Activated CD4-positive, alpha-beta T cell treated with anti-CD3 and anti-CD28 coated beads, Interleukin-2, Interleukin-6, amounts not matched to agents 100 ng/mL and 50 ng/mL, durations not matched to agents 16 hours and 8 hours (primary cell): ENCODE measurements around the gene HOXA13.

Experiments
- DNase-seq: peaks from one replicate; pipeline ENCODE4 v3.0.0-alpha.2; 2020

Gene HOXA13

GRCh38 chr7:27191833-27192545 is 7.9 kb downstream of the HOXA13 start:
- no peak for DNase-seq

- DNase-seq: no peak
Measured at GRCh38 chr7:27191161-27191731, 8.6 kb downstream of the HOXA13 start.

DNA sequence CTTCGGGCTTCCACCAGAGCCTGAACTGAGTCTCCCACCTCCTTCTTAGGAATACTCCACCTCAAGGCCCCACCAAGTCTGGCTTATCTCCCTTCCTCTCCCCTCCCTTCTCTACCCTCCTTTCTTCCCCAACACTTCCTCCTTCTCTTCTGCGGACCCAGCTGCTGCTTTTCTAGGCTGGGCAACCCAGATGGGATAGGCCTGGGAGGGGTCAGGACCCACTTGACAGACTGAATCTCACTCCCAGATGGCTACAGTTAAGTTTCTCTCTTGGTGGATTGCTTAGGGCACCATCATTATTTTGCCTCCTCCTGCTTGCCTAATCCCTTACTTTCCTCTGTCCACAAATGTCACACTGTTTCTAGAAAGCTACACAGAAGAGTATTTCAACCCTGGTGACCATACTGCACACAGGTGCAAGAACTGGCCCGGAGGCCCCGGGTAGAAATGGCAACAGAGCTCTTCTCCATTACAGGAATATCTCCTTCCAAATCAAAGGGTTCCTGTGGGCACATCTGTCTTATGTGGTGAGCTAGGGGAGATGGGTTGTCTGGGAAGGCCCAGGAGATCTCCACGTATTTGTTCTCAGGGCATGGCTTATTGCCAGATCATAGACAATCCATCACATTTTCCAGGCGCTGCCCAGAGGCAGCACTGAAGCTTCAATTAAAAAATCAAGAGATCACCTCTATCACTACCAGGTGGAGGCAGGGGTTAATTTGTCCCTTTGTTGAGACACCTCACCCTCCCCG is 9.7 kb downstream of the HOXA13 start:
- no peak for DNase-seq

DNA sequence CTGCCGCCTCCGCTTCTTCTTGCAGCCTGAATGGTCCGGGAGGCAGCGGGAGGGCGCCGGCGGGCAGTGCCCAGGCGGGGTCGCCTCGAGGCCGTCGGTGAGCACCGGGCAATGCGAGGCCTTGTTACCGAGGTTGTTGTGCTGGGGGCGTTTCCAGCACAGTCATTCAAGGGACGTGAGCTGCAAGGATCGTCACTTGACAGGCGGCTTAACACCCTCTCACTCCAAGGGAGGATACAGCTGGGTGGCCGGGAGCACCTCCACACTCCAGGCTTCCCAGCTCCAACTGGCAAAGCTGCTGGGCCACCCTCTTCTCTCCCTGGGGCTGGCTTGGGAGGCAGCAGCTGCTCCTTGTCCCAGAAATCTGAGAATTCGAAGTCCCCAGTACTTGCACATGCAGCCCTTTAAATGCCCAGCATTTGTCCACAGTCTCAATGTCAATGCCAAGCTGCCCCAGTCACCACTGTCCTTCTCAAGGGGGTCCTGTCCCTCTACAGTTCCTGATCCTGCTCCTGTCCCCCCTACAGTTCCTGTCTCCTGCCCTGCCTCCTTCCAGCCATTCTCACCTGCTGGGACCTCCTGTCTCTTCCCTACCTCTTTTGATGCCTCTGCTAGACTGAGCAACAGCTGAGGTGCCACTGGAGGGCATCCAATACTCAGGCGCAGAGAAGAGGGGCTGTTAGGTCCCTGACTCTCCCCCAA is 10.4 kb downstream of the HOXA13 start:
- DNase-seq: no peak

- DNase-seq: no peak
Measured at GRCh38 chr7:27188386-27189294, 11.3 kb downstream of the HOXA13 start.

- DNase-seq: no peak
Measured at GRCh38 chr7:27187475-27188385, 12.2 kb downstream of the HOXA13 start.

- DNase-seq: no peak
Measured at GRCh38 chr7:27186668-27187474, 13.0 kb downstream of the HOXA13 start.

DNA sequence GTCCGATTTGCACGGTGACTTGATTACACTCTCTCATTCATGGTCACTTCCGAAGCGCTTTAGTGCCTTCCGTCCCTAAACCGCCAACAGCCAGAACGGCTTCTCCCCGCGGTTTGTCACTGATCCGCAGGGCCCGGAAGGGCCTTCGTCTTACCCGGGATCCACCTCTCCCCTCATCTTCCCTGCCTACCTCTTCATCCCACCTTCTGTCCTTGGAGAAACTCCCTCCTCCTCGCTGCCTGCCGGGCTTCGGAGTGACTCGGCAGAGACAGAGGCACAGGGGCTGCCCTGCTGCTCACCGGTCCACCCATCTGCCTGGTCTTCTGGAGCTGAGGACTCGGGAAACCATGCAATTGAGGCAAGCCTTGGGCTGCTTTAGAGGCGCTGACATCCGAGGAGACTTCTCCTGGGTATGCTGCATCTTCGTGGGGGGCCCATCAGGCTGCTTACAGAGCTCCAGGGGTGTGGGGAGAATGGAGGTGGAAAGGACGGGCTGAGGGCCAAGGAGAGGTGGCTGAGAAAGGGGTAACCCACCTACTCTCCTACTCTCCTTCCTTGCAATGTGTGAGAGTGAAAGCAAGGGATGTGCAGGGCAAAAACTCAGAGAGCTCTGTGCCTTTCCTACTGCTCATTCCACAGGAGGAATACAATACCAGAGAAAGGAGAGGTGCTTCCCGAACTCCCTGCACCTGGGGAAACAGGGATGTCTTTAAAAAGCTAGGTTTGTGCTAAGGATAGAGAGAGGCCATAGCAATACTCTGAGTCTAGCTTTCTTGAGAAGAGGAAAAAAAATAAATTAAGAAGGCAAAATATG is 13.8 kb downstream of the HOXA13 start:
- DNase-seq: no peak

DNA sequence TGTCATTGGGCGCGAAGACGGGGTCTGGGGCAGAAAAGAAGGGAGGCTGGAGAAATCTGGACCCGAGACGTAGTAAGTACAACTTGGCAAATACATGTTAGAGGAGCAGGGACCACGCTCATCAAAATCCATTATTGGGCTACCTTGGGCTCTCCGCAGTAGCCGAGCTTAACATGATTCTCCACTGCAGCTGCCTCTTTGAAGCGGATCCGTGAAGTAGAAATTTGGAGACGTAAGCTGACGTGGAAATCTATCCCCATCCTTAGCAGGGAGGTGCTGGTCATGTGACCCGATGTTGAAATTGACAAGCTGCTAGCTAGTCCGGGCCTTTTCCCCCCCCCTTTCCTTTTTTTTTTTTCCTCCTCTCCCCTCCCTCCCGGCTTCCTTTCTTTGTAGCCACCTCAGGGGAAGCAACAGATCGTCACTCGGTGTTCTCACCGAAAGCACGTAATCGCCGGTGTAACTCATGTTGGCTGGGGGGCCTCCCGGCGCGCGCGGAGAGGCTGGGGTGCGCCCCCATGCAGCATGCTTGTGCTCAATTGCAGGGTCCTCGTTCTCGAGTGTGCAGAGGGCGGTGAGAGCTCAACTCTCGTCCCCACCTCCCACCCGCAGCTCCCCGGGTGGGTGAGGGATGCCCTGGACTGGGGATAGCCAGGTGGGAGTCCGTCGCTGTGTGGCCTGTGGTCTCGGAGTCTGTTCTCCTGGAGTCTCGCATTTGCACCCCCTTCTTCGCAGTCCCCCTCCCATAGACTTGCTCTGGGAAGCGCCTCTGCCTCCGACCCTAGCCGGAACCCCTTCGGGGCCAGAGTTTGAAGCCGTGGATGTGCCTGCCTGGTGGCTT is 14.7 kb downstream of the HOXA13 start, which contains the start of gene HOXA11:
HOXA11 (minus strand) TSS at position 220 of the 841 bp plus-strand sequence; CDS start at position 132, 88 bp downstream.
- DNase-seq: no peak

DNA sequence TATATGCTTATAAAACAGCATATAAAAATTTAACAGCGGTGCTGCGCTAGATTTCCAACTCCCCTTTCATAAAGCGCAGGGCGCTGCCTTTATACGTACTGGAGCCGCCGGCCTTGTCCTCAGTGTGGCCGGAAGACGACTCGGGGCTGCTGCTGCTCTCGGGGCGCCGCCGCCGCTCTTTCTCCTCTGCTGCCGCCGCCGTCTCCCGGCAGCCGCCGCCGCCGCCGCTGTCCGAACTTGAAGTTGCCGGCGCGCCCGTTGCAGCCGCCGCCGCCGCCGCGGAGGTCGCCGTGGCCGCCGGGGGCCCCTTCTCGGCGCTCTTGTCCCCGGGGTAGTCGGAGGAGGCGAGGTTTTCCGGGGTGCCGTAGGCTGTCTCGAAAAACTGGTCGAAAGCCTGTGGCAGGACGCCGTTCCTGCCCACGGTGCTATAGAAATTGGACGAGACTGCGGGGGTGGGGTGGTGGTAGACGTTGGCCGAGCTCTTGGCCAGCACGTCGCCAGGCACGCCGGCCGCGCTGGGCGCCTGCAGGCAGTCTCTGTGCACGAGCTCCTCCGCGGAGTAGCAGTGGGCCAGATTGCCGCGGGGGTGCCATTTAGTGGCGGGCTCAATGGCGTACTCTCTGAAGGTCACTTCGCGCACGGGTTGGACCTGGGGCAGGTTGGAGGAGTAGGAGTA is 15.4 kb downstream of the HOXA13 start:
- DNase-seq: no peak

DNA sequence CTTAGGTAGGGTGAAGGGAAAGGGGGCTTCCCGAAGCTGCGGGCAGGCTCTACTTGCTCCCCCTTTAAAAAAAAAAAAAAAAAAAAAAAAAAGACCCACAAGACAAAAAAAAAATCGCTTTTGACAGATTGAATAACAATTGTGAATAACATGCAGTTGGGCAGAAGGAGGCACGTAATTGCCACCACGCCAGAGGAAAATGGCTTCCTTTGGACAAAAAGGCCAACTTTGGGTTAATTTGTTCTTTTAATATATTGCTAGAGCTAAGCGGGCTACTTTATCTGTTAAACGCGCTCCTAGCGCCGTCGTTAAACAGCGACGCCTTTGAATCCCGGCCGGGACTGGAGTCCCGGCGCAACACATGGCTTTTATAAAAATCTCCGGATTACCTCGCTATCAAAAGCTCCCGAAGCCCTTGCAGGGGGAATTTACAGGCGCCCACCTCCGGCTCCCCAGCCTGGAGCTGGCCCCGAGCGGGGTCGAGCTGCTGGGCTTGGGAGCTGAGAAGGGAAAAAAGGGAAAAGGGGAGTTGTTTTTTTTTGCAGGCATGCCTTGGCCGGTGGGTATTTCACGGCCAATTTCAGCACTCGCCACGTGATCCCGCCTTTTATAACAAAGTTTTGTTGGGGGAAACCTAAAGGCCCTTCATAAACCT is 16.1 kb downstream of the HOXA13 start:
- no peak for DNase-seq

DNA sequence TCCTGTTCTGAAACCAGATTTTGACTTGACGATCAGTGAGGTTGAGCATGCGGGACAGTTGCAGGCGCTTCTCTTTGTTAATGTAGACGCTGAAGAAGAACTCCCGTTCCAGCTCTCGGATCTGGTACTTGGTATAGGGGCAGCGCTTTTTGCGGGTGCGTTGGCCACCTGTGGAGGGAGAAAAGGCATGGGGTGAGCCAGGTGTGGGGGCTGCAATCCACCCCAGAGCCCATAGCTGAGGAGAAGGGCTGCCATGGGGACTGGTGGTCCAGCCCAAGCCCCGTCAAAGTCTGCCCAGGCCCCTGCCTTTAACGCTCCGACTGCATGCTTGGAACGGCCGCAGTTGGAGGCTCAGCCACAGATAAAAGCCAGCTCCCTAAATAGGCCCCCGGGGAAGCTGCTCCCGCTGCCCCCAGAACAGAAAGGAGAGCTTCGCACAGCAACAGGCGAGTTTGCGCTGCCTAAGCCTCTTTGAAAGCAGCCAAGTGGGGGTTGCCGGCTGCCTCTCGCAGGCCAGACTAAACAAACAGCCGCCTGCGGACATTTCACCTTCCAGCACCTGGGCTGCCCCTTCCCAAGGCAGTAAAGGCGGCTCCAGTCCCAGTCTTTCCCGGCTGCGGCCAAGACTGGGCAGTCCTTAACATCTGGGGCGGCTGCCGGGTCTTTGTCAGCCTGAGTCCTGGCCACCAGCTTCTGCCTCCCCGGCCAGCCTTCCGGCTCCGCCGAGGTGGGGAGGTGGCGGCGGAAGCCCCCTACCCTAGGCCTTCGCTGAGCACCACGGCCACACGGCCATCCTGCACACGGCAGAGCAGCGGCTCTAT is 16.8 kb downstream of the HOXA13 start:
- DNase-seq: no peak

GRCh38 chr7:27182285-27182841 is 17.5 kb downstream of the HOXA13 start:
- no peak for DNase-seq

- no peak for DNase-seq
Measured at GRCh38 chr7:27181795-27182275, 18.1 kb downstream of the HOXA13 start.
